HUES48 (cell line): ENCODE measurements around the gene PDCD2L.
A peak's percentile ranks its signal among the peaks of the same experiment; 100 is the strongest.
"Not testable (repeated sequence)": the region's sequence is repeated elsewhere in the genome, so short reads cannot be mapped to it uniquely, and the experiment has no call there.

Experiments
- H3K27ac ChIP-seq: one replicate; pipeline ENCODE4 v1.7.0; 2013; ENCODE audit warnings: low read depth, low read length, inconsistent platforms
- H3K27me3 ChIP-seq: 2 replicates; pipeline ENCODE4 v1.6.1; 2013; ENCODE audit warnings: mild to moderate bottlenecking, low read length; ENCODE audit not compliant: control insufficient read depth, insufficient read depth
- H3K36me3 ChIP-seq: 2 replicates; pipeline ENCODE4 v1.6.1; 2013; ENCODE audit warnings: low read length; ENCODE audit not compliant: control insufficient read depth, insufficient read depth
- H3K4me1 ChIP-seq: 2 replicates; pipeline ENCODE4 v1.6.1; 2013; ENCODE audit warnings: mild to moderate bottlenecking, low read length; ENCODE audit not compliant: control insufficient read depth, insufficient read depth
- H3K4me3 ChIP-seq: 2 replicates; pipeline ENCODE4 v1.5.1; 2013; ENCODE audit warnings: mild to moderate bottlenecking, low read depth, low read length
- H3K9ac ChIP-seq: 2 replicates; pipeline ENCODE4 v1.6.1; 2013; ENCODE audit warnings: mild to moderate bottlenecking, low read depth, low read length, moderate library complexity
- H3K9me3 ChIP-seq: 2 replicates; pipeline ENCODE4 v1.6.1; 2013; ENCODE audit warnings: low read length; ENCODE audit not compliant: control insufficient read depth, insufficient read depth

PDCD2L gene

GRCh38 chr19:34397853-34398252 lies 6.3 kb upstream of the PDCD2L start:
- Histone ChIP-seq H3K9me3 (no peaks in the 10 kb centered on the region), H3K27me3 (no peaks in the 10 kb centered on the region), H3K4me3 (no peak overlapping the region), H3K36me3 (peaks cover 76% of the 10 kb centered on the region), H3K4me1 (no peaks in the 10 kb centered on the region), H3K27ac (no peak overlapping the region), H3K9ac (no peak overlapping the region)

GRCh38 chr19:34399886-34400285 lies 4.3 kb upstream of the PDCD2L start:
- no peak overlapping the region for H3K27ac ChIP-seq
- peaks cover 56% of the 10 kb centered on the region for H3K36me3 ChIP-seq
- no peak overlapping the region for H3K4me3 ChIP-seq
- H3K9me3 ChIP-seq: no peaks in the 10 kb centered on the region
- H3K4me1 ChIP-seq: no peaks in the 10 kb centered on the region
- H3K9ac ChIP-seq: no peak overlapping the region
- H3K27me3 ChIP-seq: no peaks in the 10 kb centered on the region

- not testable (repeated sequence) for H3K27me3 ChIP-seq, H3K9ac ChIP-seq, H3K4me1 ChIP-seq, H3K9me3 ChIP-seq, H3K4me3 ChIP-seq, H3K27ac ChIP-seq
- peaks cover 49% of the 10 kb centered on the region for H3K36me3 ChIP-seq
Measured at GRCh38 chr19:34400844-34401243, 3.4 kb upstream of the PDCD2L start.

- H3K9ac ChIP-seq: no peak overlapping the region
- no peak overlapping the region for H3K27ac ChIP-seq
- peaks cover 38% of the 10 kb centered on the region for H3K36me3 ChIP-seq
- no peaks in the 10 kb centered on the region for H3K4me1 ChIP-seq
- no peaks in the 10 kb centered on the region for H3K27me3 ChIP-seq
- H3K9me3 ChIP-seq: no peaks in the 10 kb centered on the region
- no peak overlapping the region for H3K4me3 ChIP-seq
Measured at GRCh38 chr19:34402074-34402600, 2.1 kb upstream of the PDCD2L start.

GRCh38 chr19:34403784-34404108 lies 453 bp upstream of the PDCD2L start:
- no peaks in the 10 kb centered on the region for H3K9me3 ChIP-seq
- peak overlapping the region; percentile 92 for H3K9ac ChIP-seq
- no peaks in the 10 kb centered on the region for H3K27me3 ChIP-seq
- peak overlapping the region; percentile 70 for H3K27ac ChIP-seq
- peaks cover 35% of the 10 kb centered on the region for H3K36me3 ChIP-seq
- peak overlapping the region; percentile 97 for H3K4me3 ChIP-seq
- no peaks in the 10 kb centered on the region for H3K4me1 ChIP-seq

- no peak overlapping the region for H3K9ac ChIP-seq
- peaks cover 35% of the 10 kb centered on the region for H3K36me3 ChIP-seq
- no peak overlapping the region for H3K4me3 ChIP-seq
- H3K9me3 ChIP-seq: no peaks in the 10 kb centered on the region
- H3K4me1 ChIP-seq: no peaks in the 10 kb centered on the region
- no peaks in the 10 kb centered on the region for H3K27me3 ChIP-seq
- H3K27ac ChIP-seq: no peak overlapping the region
Measured at GRCh38 chr19:34405892-34406660, 1.9 kb downstream of the PDCD2L start.

GRCh38 chr19:34408411-34408810 lies 4.2 kb downstream of the PDCD2L start:
- H3K4me3 ChIP-seq: no peak overlapping the region
- H3K27me3 ChIP-seq: no peaks in the 10 kb centered on the region
- H3K9ac ChIP-seq: no peak overlapping the region
- H3K9me3 ChIP-seq: no peaks in the 10 kb centered on the region
- no peaks in the 10 kb centered on the region for H3K4me1 ChIP-seq
- peaks cover 49% of the 10 kb centered on the region for H3K36me3 ChIP-seq
- H3K27ac ChIP-seq: no peak overlapping the region

GRCh38 chr19:34409189-34410164 lies 5.3 kb downstream of the PDCD2L start:
- Histone ChIP-seq H3K9ac (no peak overlapping the region), H3K36me3 (peaks cover 59% of the 10 kb centered on the region), H3K9me3 (no peaks in the 10 kb centered on the region), H3K4me1 (no peaks in the 10 kb centered on the region), H3K27me3 (no peaks in the 10 kb centered on the region), H3K4me3 (no peak overlapping the region), H3K27ac (no peak overlapping the region)

- H3K27ac ChIP-seq: no peak overlapping the region
- no peaks in the 10 kb centered on the region for H3K4me1 ChIP-seq
- no peak overlapping the region for H3K4me3 ChIP-seq
- H3K27me3 ChIP-seq: no peaks in the 10 kb centered on the region
- no peaks in the 10 kb centered on the region for H3K9me3 ChIP-seq
- peaks cover 74% of the 10 kb centered on the region for H3K36me3 ChIP-seq
- H3K9ac ChIP-seq: no peak overlapping the region
Measured at GRCh38 chr19:34411216-34411615, 7.0 kb downstream of the PDCD2L start.

- Histone ChIP-seq H3K27ac (no peak overlapping the region), H3K36me3 (peaks cover 77% of the 10 kb centered on the region), H3K4me3 (no peak overlapping the region)
Measured at GRCh38 chr19:34416021-34416545, 11.9 kb downstream of the PDCD2L start.

More at GRCh38 chr19:34416021-34416545, 11.9 kb downstream of the PDCD2L start:
- H3K27me3 ChIP-seq: no peaks in the 10 kb centered on the region
- no peak overlapping the region for H3K9ac ChIP-seq
- H3K9me3 ChIP-seq: no peaks in the 10 kb centered on the region; the same call in 1 of the 2 replicates
- H3K4me1 ChIP-seq: no peaks in the 10 kb centered on the region
